ENCODE data around the gene CDH23.

Gene CDH23

GRCh38 chr10:71426058-71426605, 29.4 kb downstream of the CDH23 start:
- Histone ChIP-seq H2BK12ac (ENCODE audit: low read length) (no peak overlapping the region), H4K8ac (ENCODE audit: low read depth, low read length) (no peak overlapping the region), H3K27ac (ENCODE audit: low read depth, low read length) (no peak overlapping the region), H3K36me3 (ENCODE audit: control insufficient read depth in 1 of 2, insufficient read depth in 2 of 2, low read length in 2 of 2) (no peaks in the 10 kb centered on the region), H3K79me2 (ENCODE audit: control insufficient read depth, insufficient read depth, low read length, poor library complexity) (no peaks in the 10 kb centered on the region), H3K14ac (ENCODE audit: low read length) (no peak overlapping the region), H3K79me1 (ENCODE audit: low read length) (no peaks in the 10 kb centered on the region), H3K9ac (ENCODE audit: low read length) (no peak overlapping the region), H3K4ac (ENCODE audit: low read depth, low read length) (no peak overlapping the region), H3K9me3 (ENCODE audit: insufficient read depth, low read depth, low read length) (no peaks in the 10 kb centered on the region), H2BK5ac (ENCODE audit: low read depth, low read length, poor library complexity) (no peak overlapping the region), H2AK5ac (ENCODE audit: low read length) (no peak overlapping the region), H2AFZ (ENCODE audit: insufficient read depth, low read length, poor library complexity) (no peak overlapping the region), H3K23ac (ENCODE audit: low read length) (no peak overlapping the region), H4K12ac (ENCODE audit: low read depth, low read length) (no peak overlapping the region), H2BK120ac (ENCODE audit: insufficient read depth, low read length, poor library complexity) (no peak overlapping the region), H3K18ac (ENCODE audit: low read length) (no peak overlapping the region), H3K4me2 (ENCODE audit: low read length) (no peak overlapping the region), H4K91ac (ENCODE audit: low read depth, low read length) (no peak overlapping the region), H3K4me3 (ENCODE audit: low read depth, low read length) (no peak overlapping the region), H3K4me1 (ENCODE audit: control insufficient read depth in 1 of 2, insufficient read depth in 2 of 2, low read length in 2 of 2) (no peaks in the 10 kb centered on the region), H3K27me3 (ENCODE audit: insufficient read depth, low read length) (no peaks in the 10 kb centered on the region)
- no CpG with 5 or more reads among the region's 6 CpGs for WGBS (ENCODE audit: extremely low coverage, insufficient coverage, insufficient read length)
- DNase-seq: no peak

- H3K4me2 ChIP-seq (ENCODE audit: low read length): no peak overlapping the region
- DNase-seq: no peak
- no peak overlapping the region for H3K4me3 ChIP-seq (ENCODE audit: low read depth, low read length)
- no peak overlapping the region for H3K4ac ChIP-seq (ENCODE audit: low read depth, low read length)
- no peaks in the 10 kb centered on the region for H3K27me3 ChIP-seq (ENCODE audit: insufficient read depth, low read length)
- no peak overlapping the region for H3K9ac ChIP-seq (ENCODE audit: low read length)
- no peak overlapping the region for H3K27ac ChIP-seq (ENCODE audit: low read depth, low read length)
- no peak overlapping the region for H2AFZ ChIP-seq (ENCODE audit: insufficient read depth, low read length, poor library complexity)
- H3K36me3 ChIP-seq (ENCODE audit: control insufficient read depth in 1 of 2, insufficient read depth in 2 of 2, low read length in 2 of 2): no peaks in the 10 kb centered on the region
- H2AK5ac ChIP-seq (ENCODE audit: low read length): no peak overlapping the region
- no CpG with 5 or more reads among the region's 5 CpGs for WGBS (ENCODE audit: extremely low coverage, insufficient coverage, insufficient read length)
- H3K14ac ChIP-seq (ENCODE audit: low read length): no peak overlapping the region
- no peak overlapping the region for H4K91ac ChIP-seq (ENCODE audit: low read depth, low read length)
- H2BK5ac ChIP-seq (ENCODE audit: low read depth, low read length, poor library complexity): no peak overlapping the region
- H3K79me2 ChIP-seq (ENCODE audit: control insufficient read depth, insufficient read depth, low read length, poor library complexity): no peaks in the 10 kb centered on the region
- no peak overlapping the region for H4K8ac ChIP-seq (ENCODE audit: low read depth, low read length)
- no peaks in the 10 kb centered on the region for H3K4me1 ChIP-seq (ENCODE audit: control insufficient read depth in 1 of 2, insufficient read depth in 2 of 2, low read length in 2 of 2)
- H3K23ac ChIP-seq (ENCODE audit: low read length): no peak overlapping the region
- H3K9me3 ChIP-seq (ENCODE audit: insufficient read depth, low read depth, low read length): no peaks in the 10 kb centered on the region
- H4K12ac ChIP-seq (ENCODE audit: low read depth, low read length): no peak overlapping the region
- no peak overlapping the region for H2BK12ac ChIP-seq (ENCODE audit: low read length)
- H2BK120ac ChIP-seq (ENCODE audit: insufficient read depth, low read length, poor library complexity): no peak overlapping the region
- no peaks in the 10 kb centered on the region for H3K79me1 ChIP-seq (ENCODE audit: low read length)
- H3K18ac ChIP-seq (ENCODE audit: low read length): no peak overlapping the region
Observed at GRCh38 chr10:71427246-71427645, 30.5 kb downstream of the CDH23 start.

GRCh38 chr10:71429304-71429703, 32.6 kb downstream of the CDH23 start:
- WGBS (ENCODE audit: extremely low coverage, insufficient coverage, insufficient read length): 100% methylated on average over 5 of the region's 8 CpGs
- no peaks in the 10 kb centered on the region for H3K36me3 ChIP-seq (ENCODE audit: control insufficient read depth in 1 of 2, insufficient read depth in 2 of 2, low read length in 2 of 2)
- DNase-seq: no peak
- H3K27me3 ChIP-seq (ENCODE audit: insufficient read depth, low read length): no peaks in the 10 kb centered on the region
- no peak overlapping the region for H3K27ac ChIP-seq (ENCODE audit: low read depth, low read length)
- H3K4me3 ChIP-seq (ENCODE audit: low read depth, low read length): no peak overlapping the region
- no peak overlapping the region for H2BK5ac ChIP-seq (ENCODE audit: low read depth, low read length, poor library complexity)
- no peak overlapping the region for H3K14ac ChIP-seq (ENCODE audit: low read length)
- no peak overlapping the region for H2BK12ac ChIP-seq (ENCODE audit: low read length)
- H4K91ac ChIP-seq (ENCODE audit: low read depth, low read length): no peak overlapping the region
- no peak overlapping the region for H3K9ac ChIP-seq (ENCODE audit: low read length)
- no peak overlapping the region for H2BK120ac ChIP-seq (ENCODE audit: insufficient read depth, low read length, poor library complexity)
- no peak overlapping the region for H4K12ac ChIP-seq (ENCODE audit: low read depth, low read length)
- no peaks in the 10 kb centered on the region for H3K4me1 ChIP-seq (ENCODE audit: control insufficient read depth in 1 of 2, insufficient read depth in 2 of 2, low read length in 2 of 2)
- H3K4me2 ChIP-seq (ENCODE audit: low read length): no peak overlapping the region
- H3K4ac ChIP-seq (ENCODE audit: low read depth, low read length): no peak overlapping the region
- H3K18ac ChIP-seq (ENCODE audit: low read length): no peak overlapping the region
- no peak overlapping the region for H3K23ac ChIP-seq (ENCODE audit: low read length)
- H3K79me1 ChIP-seq (ENCODE audit: low read length): no peaks in the 10 kb centered on the region
- H2AK5ac ChIP-seq (ENCODE audit: low read length): no peak overlapping the region
- H3K9me3 ChIP-seq (ENCODE audit: insufficient read depth, low read depth, low read length): no peaks in the 10 kb centered on the region
- H2AFZ ChIP-seq (ENCODE audit: insufficient read depth, low read length, poor library complexity): no peak overlapping the region
- H3K79me2 ChIP-seq (ENCODE audit: control insufficient read depth, insufficient read depth, low read length, poor library complexity): no peaks in the 10 kb centered on the region
- no peak overlapping the region for H4K8ac ChIP-seq (ENCODE audit: low read depth, low read length)

- Histone ChIP-seq H4K91ac (ENCODE audit: low read depth, low read length) (no peak overlapping the region), H3K4me2 (ENCODE audit: low read length) (no peak overlapping the region), H4K12ac (ENCODE audit: low read depth, low read length) (no peak overlapping the region), H2BK12ac (ENCODE audit: low read length) (no peak overlapping the region), H3K9ac (ENCODE audit: low read length) (no peak overlapping the region), H2BK120ac (ENCODE audit: insufficient read depth, low read length, poor library complexity) (no peak overlapping the region), H3K79me2 (ENCODE audit: control insufficient read depth, insufficient read depth, low read length, poor library complexity) (no peaks in the 10 kb centered on the region), H3K9me3 (ENCODE audit: insufficient read depth, low read depth, low read length) (no peaks in the 10 kb centered on the region), H2AFZ (ENCODE audit: insufficient read depth, low read length, poor library complexity) (no peak overlapping the region), H3K4ac (ENCODE audit: low read depth, low read length) (no peak overlapping the region), H3K27me3 (ENCODE audit: insufficient read depth, low read length) (no peaks in the 10 kb centered on the region), H2AK5ac (ENCODE audit: low read length) (no peak overlapping the region), H3K23ac (ENCODE audit: low read length) (no peak overlapping the region), H3K4me1 (ENCODE audit: control insufficient read depth in 1 of 2, insufficient read depth in 2 of 2, low read length in 2 of 2) (no peaks in the 10 kb centered on the region), H3K36me3 (ENCODE audit: control insufficient read depth in 1 of 2, insufficient read depth in 2 of 2, low read length in 2 of 2) (no peaks in the 10 kb centered on the region), H3K18ac (ENCODE audit: low read length) (no peak overlapping the region), H4K8ac (ENCODE audit: low read depth, low read length) (no peak overlapping the region), H3K4me3 (ENCODE audit: low read depth, low read length) (no peak overlapping the region), H2BK5ac (ENCODE audit: low read depth, low read length, poor library complexity) (no peak overlapping the region), H3K27ac (ENCODE audit: low read depth, low read length) (no peak overlapping the region), H3K14ac (ENCODE audit: low read length) (no peak overlapping the region), H3K79me1 (ENCODE audit: low read length) (no peaks in the 10 kb centered on the region)
- WGBS (ENCODE audit: extremely low coverage, insufficient coverage, insufficient read length): no CpG with 5 or more reads among the region's 2 CpGs
- DNase-seq: no peak
Observed at GRCh38 chr10:71429929-71430328, 33.2 kb downstream of the CDH23 start.
